ENCODE measurements around the gene INKA1.
A peak's percentile ranks its signal among the peaks of the same experiment; 100 is the strongest.
"Not testable (repeated sequence)": the region's sequence is repeated elsewhere in the genome, so short reads cannot be mapped to it uniquely, and the experiment has no call there.

Gene INKA1

DNA sequence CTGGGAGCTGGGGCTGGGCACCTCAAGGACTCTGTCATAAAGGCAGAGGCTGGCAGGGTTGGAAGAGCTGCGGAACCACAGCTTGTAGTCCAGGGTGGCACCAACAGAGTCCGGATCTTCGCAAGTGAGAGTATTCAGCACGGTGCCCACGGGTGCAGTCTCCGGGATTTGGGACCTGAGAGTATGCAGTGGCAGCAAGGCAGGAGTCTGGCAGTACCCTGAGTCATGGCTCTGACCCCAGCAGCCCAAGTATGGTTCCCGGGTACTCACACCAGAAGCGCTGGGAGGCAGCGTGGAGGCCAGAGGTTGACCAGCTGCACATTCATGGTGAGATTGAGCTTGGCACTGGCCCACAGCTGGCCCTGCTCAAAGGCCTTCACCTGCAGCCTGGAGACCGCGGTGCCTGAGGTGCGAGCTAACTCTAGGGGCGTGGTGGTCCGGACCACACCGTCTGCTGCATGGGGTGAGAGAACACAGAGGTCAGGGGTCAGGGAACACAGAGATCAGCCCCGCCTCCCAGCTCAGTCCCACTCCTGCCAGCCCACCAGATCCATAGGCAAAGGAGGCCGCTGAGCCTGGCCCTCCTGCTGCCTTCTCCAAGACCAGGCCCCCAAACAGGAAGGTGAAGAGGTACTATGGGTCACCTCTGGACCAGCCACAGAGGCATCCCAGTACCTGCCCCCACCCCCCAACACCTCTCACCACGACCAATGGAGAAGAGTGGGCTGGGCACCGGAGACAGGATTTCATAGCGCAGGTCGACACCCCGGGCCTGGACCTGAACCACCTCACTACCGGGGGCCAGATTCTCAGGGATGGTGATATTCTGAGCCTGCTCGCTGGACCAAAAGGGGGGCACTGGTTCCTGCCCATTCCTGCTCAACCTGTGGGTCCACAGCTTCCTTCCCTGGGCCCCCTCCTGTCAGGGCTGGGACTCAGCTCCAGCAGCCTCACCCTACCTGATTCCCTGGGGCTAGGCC, 7.8 kb upstream of the INKA1 start:
- Mint-ChIP-seq H3K4me1 (peaks cover 1% of the 10 kb centered on the region), H3K36me3 (no peaks in the 10 kb centered on the region), H3K4me3 (no peak overlapping the region), H3K27ac (no peak overlapping the region), H3K27me3 (no peaks in the 10 kb centered on the region), H3K9me3 (no peaks in the 10 kb centered on the region)

DNA sequence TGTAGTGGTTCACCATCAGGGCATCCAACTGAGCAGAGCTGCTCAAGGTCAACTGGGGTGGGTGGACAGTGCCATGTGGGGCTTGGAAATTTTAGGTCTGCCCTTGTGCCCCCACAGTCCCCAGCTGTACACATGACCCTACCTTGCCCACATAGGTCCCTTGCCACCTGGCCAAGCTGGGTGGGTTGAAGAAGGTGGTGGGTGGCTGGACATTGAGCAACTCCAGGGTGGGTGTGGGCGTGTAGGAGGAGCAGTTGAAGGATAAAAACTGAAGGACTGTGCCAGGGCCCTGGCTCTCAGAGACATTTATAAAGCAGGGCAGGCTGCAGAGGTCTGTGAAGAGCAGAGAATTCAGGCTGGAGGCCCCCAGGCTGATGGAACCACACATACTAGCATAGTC, 4.0 kb upstream of the INKA1 start:
- H3K27ac Mint-ChIP-seq: no peak overlapping the region
- no peak overlapping the region for H3K4me3 Mint-ChIP-seq
- H3K4me1 Mint-ChIP-seq: peaks cover 7% of the 10 kb centered on the region
- H3K9me3 Mint-ChIP-seq: no peaks in the 10 kb centered on the region
- no peaks in the 10 kb centered on the region for H3K36me3 Mint-ChIP-seq
- peaks cover 2% of the 10 kb centered on the region for H3K27me3 Mint-ChIP-seq

DNA sequence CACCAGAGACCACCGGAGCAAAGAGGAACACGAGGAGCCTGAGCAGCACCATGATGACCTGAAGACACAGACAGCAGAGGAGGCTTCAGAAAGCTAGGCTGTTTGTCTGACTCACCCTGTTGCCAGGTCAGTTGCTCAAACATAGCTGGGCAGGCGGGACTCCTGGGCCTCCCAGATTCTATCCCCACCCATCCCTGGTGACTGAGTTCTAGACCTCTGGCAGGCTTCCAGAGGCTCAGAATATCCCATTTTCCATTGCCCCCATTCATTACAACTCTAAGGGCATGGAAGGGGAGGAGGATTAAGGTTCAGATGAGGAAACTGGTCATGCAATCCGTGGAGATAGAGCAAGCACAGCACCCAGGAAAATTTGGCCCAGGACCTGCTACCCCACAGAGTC, 3.3 kb upstream of the INKA1 start, which contains the start of gene CDHR4:
CDHR4 (minus strand) TSS at position 113 of the 400 bp plus-strand sequence; CDS start at position 52, 61 bp downstream.
- H3K27me3 Mint-ChIP-seq: peaks cover 2% of the 10 kb centered on the region
- no peak within 1 kb of the TSS for H3K4me3 Mint-ChIP-seq
- H3K9me3 Mint-ChIP-seq: no peaks in the 10 kb centered on the region
- H3K4me1 Mint-ChIP-seq: peaks cover 9% of the 10 kb centered on the region
- no peak within 1 kb of the TSS for H3K27ac Mint-ChIP-seq
- H3K36me3 Mint-ChIP-seq: no peaks in the 10 kb centered on the region

DNA sequence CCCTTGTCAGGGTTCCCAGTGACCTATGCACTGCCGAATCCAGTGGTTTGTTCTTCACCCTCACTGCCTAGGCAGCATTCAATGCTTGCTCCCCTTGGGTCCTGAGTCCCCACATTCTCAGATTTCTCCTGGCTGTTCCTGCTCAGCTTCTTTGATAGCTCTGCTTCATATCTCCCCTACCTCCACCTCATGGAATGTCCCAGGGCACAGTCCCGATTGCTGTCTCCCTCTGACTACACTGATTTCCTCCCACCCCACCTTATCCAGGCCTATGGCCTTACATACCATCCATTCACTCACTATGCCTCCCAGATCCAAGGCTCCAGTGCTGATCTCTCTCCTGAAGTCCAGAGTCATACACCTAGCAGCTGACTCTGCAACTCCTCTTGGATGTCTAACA, 1.9 kb upstream of the INKA1 start:
- Mint-ChIP-seq H3K36me3 (no peaks in the 10 kb centered on the region), H3K27me3 (peaks cover 2% of the 10 kb centered on the region), H3K9me3 (no peaks in the 10 kb centered on the region), H3K4me1 (peaks cover 17% of the 10 kb centered on the region), H3K4me3 (no peak overlapping the region), H3K27ac (no peak overlapping the region)

DNA sequence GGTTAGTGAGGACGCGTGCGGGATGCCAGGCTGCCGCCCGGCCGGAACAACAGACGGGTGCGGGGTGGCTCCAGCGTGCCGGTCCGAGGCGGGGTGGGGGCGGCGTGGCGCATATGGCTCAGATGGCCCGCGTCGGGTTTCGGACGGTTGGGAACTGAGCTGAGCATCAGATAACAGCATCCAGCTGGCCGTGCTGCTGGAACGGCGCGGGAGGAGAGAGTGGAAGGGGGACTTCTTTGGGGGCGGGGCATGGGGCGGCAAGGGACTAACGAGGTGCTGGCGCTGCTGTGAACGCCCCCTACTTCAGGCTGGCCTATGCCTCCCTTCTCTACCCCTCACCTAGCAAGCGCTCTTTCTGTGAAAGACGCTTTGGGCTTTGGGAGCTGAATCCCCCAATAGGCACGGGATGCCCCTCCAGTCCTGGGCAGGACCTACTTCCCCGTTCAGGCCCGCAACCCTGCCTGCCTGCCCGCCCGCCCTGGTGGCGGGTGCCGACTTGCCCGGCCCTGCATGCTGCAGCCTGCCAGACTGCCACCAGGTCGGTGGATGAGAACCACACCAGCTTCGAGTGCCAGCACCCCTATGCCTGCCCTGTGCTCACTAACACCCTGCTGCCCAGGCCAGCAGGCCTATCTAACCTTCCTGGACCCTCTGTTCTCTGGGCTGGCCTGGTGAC, 542 bp downstream of the INKA1 start:
- peaks cover 41% of the 10 kb centered on the region for H3K4me1 Mint-ChIP-seq
- H3K9me3 Mint-ChIP-seq: no peaks in the 10 kb centered on the region
- peaks cover 2% of the 10 kb centered on the region for H3K27me3 Mint-ChIP-seq
- no peak overlapping the region for H3K27ac Mint-ChIP-seq
- H3K36me3 Mint-ChIP-seq: no peaks in the 10 kb centered on the region
- peak overlapping the region; percentile 82 for H3K4me3 Mint-ChIP-seq

DNA sequence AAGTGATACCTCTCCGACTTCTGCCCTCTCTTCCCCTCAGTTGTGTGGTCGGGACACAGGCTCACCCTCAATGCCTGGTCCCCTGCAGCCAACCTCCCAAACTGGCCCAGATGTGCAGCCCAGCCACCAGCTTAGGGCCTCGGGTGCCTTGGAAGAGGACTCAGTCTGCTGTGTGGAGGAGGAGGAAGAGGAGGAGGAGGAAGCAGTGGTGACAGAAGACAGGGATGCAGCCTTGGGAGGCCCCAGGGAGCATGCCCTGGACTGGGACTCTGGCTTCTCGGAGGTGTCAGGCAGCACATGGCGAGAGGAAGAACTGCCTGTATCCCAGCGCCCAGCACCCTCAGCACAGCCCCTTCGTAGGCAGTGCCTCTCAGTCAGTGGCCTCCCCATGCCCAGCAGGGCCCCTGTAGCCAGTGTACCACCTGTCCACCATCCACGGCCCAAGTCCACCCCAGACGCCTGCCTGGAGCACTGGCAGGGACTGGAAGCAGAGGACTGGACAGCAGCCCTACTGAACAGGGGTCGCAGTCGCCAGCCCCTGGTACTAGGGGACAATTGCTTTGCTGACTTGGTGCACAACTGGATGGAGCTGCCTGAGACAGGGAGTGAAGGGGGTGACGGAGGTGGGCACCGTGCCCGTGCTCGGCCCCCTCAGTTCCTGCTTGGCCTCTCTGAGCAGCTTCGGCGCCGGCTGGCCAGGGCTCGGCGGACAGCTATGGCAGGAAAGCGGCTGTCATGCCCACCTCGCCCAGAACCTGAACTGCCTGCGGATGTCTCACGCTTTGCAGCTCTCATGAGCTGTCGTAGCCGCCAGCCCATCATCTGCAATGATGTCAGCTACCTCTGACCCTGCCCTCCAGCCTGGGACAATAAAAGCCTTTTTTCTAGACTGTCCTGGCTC, 1.3 kb downstream of the INKA1 start:
- H3K27me3 Mint-ChIP-seq: peaks cover 2% of the 10 kb centered on the region
- H3K36me3 Mint-ChIP-seq: no peaks in the 10 kb centered on the region
- H3K4me1 Mint-ChIP-seq: peaks cover 44% of the 10 kb centered on the region
- H3K27ac Mint-ChIP-seq: no peak overlapping the region
- no peaks in the 10 kb centered on the region for H3K9me3 Mint-ChIP-seq
- peak overlapping the region; percentile 82 for H3K4me3 Mint-ChIP-seq

DNA sequence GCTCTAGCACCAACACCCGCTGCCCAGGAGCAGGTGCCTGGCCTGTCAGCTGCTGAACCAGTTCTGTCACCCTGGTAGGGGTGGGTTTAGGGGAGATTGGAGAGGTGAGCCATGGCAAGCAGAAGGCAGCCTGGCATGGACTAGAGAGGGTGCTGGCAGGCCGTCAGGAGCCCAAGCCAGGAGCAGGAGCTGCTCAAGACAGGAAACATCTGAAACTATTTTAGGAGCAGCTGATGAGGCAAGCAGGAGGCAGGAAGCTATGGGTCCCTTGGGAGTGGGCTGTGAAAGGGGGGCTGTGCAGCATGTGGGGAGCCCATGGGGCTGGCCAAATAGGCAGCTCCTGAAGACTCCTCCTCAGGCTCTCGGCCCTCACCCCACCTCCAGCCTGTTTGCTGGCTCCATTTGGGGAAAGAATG, 2.3 kb downstream of the INKA1 start:
- Mint-ChIP-seq H3K27ac (peak overlapping the region; percentile 6), H3K36me3 (no peaks in the 10 kb centered on the region), H3K9me3 (no peaks in the 10 kb centered on the region), H3K27me3 (peaks cover 2% of the 10 kb centered on the region), H3K4me1 (peaks cover 47% of the 10 kb centered on the region), H3K4me3 (no peak overlapping the region)

DNA sequence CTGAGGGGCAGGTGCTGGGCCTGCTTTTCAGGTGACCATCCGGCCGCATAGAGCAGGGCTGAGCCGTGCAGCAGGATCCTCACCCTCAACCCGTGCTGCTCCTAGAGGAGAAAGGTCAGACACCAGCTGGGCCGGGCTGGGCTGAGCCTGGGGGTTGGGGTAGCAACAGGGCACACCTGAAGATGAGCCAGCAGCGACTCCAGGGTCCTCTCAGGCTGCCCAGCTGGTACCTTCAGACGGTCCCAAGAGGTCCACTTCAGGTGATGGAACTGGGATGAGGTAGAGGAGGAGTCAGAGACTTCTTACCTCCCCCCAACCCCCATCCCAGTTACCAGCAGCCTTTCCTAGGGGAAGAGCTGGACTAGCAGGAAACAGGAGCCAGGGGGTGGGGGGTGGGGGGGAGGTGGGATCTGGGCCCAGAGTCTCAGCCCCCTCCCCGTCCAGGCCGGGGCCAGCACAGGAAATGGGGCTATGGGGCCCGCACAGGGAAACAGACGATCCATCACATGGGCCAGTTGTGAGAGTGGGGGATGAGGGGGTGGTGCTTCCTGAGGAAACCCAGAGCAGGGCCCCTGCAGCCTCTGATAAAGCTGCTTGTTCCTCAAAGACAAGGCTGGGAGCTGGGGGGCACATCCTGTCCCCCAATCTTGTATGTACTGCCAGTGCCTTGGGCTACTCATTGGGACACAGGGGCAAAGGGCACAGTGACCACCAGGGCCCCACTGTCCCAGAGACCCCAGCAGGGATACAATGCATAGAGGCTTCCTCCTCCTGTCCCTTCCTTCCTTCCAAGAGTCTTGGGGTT, 3.0 kb downstream of the INKA1 start:
- H3K4me3 Mint-ChIP-seq: no peak overlapping the region
- no peaks in the 10 kb centered on the region for H3K9me3 Mint-ChIP-seq
- no peaks in the 10 kb centered on the region for H3K36me3 Mint-ChIP-seq
- H3K4me1 Mint-ChIP-seq: peaks cover 47% of the 10 kb centered on the region
- H3K27me3 Mint-ChIP-seq: peaks cover 2% of the 10 kb centered on the region
- H3K27ac Mint-ChIP-seq: peak overlapping the region; percentile 6

DNA sequence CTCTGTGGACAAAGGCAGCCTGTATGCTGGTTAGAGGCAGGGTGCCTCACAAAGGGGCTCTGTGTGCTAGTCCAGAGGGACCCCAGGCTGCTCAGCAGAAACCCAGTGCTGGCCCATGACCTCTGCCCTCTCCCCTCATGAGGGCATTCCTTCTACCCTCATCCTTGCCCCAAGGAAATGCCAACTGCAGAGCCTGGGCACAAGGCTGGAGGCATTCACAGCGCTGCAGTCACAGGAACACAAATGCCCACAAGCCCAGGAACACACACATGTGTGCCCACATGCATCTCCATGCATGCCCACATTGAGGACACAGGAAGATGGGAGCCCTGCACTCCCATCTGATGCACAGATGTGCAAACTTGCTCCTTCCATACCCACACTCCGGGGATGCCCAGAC, 3.8 kb downstream of the INKA1 start:
- H3K4me1 Mint-ChIP-seq: peaks cover 54% of the 10 kb centered on the region
- no peaks in the 10 kb centered on the region for H3K36me3 Mint-ChIP-seq
- H3K27ac Mint-ChIP-seq: no peak overlapping the region
- H3K4me3 Mint-ChIP-seq: no peak overlapping the region
- H3K9me3 Mint-ChIP-seq: no peaks in the 10 kb centered on the region
- peaks cover 2% of the 10 kb centered on the region for H3K27me3 Mint-ChIP-seq

DNA sequence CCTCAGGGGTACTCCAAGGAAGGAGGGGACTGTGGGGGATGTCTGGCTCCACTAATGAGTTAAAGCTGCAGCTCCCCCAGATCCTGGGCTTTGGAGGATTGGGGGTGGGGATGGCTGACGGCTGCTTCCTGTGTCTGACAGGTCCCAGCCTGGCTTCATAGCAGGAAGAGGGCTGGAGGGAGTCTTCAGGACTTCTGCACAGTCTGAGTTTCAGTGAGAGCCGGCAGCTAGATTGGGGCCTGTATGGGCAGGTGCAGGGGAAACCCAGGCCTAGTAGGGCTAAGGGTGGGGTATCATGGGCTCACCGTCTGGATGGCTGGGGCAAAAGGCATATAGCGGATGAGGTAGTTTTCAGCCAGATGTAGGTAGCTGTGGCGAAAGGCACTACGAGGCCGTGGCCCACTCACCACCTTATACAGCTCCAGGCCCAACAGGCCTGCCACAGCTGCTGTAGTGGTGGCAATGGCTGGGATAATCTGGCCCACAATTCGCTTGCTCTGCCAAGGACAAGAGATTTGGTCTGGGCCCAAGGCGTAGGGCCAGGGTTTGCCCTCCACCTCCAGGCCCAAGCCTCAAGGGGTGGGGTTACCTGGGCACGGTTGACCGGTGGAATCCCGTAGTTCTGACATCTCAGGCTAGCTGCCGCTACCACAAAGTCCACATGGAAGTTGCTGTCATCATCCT, 4.5 kb downstream of the INKA1 start:
- Mint-ChIP-seq H3K4me3 (no peak overlapping the region), H3K9me3 (no peaks in the 10 kb centered on the region), H3K36me3 (no peaks in the 10 kb centered on the region), H3K4me1 (peaks cover 58% of the 10 kb centered on the region), H3K27ac (peak overlapping the region; percentile 80), H3K27me3 (no peaks in the 10 kb centered on the region)

DNA sequence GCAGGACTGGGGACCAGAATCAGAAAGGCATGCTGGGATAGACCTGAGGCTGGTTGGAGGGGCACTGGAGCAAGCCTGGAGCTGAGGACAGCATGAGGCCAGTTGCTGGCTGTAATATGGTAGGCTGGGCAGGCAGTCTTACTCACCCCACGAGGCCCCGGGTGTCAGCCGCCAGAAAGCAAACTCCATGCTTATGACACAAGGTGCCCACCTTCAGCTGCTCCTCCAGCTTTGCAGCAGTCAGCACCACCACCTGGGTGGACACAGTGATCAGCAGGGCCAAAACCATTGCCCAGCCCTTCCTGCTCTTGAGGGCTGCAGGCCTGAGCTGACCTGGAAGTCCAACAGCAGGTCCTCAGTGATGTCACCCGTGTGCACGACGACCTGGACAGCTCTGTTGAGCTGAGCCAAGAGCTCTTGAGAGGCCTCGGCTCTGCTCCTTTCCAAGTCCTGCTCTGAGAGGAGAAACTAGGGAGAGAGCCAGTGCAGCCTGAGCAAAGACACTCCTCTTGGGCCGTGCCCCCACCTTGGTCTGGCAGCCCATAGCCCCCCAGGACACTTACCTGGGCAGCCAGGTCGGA, 9.9 kb downstream of the INKA1 start:
- H3K4me3 Mint-ChIP-seq: peak overlapping the region; percentile 93

DNA sequence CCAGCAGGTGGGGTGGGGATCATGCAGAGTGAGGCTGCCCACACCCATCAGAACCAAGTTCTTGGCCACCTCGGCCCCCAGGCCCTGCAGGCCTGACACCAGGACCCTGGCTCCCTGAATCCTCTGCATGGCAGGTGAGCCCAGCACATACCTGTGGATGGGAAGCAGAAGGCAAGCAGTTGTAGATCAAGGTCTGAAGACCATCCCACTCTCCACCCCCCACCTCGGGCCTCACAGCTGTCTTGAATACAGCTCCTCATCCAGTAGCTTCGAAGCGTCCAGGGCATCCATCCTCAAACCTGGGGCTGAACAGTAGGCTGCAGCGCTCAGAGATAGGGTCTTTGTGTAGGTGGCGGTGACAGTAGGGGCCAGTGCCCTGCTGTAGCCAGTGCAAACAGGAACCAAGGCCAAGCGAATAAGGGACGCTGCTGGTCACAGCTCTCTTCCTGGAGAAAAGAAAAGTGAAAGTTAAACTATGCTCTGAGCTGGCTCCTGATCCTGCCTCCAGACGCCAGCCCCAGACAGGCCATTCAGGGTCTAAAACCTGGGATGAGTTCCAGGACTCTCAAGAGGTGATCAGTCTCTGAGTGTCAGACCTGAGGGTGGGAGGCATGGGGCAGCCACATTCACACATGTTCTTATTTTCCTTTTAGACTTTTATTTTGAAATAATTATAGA, 10.6 kb downstream of the INKA1 start, which contains the start of gene UBA7:
UBA7 (minus strand) TSS at position 457 of the 678 bp plus-strand sequence; CDS start at position 291, 166 bp downstream.
- Mint-ChIP-seq H3K27ac (peak within 1 kb of the TSS; percentile 94), H3K9me3 (no peaks in the 10 kb centered on the region), H3K4me3 (peak within 1 kb of the TSS; percentile 93), H3K27me3 (no peaks in the 10 kb centered on the region), H3K4me1 (peaks cover 40% of the 10 kb centered on the region), H3K36me3 (no peaks in the 10 kb centered on the region)

More for the DNA sequence above, 9.9 kb downstream of the INKA1 start:
- Mint-ChIP-seq H3K27ac (peak overlapping the region; percentile 94), H3K27me3 (no peaks in the 10 kb centered on the region), H3K9me3 (no peaks in the 10 kb centered on the region), H3K4me1 (peaks cover 46% of the 10 kb centered on the region), H3K36me3 (no peaks in the 10 kb centered on the region)

DNA sequence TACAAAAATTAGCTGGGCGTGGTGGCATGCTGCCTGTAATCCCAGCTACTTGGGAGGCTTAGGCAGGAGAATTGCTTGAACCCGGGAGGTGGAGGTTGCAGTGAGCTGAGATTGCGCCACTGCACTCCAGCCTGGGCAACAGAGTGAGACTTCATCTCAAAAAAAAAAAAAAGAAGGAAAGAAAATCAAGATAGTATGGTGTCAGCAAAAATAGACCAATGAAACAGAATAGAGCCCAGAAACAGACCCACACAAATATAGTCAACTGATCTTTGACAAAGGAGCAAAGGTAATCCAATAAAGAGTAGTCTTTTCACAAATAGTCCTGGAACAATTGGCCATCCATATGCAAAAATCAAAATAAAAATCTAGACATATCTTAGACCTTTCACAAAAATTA, 20.1 kb downstream of the INKA1 start:
- H3K27ac Mint-ChIP-seq, H3K9me3 Mint-ChIP-seq, H3K4me3 Mint-ChIP-seq, H3K4me1 Mint-ChIP-seq, H3K27me3 Mint-ChIP-seq, H3K36me3 Mint-ChIP-seq: not testable (repeated sequence)
